H9 (cell line): Measurements from ENCODE around the gene MYH4. TPM values are rescaled to one million over a fixed set of nuclear protein-coding genes. Genes with fewer than 3 reads are reported as not detected.

Experiments used
- DNase-seq: peaks from one replicate; pipeline ENCODE4 v3.0.0-alpha.2; 2017
- H2AFZ ChIP-seq: one replicate; pipeline ENCODE4 v1.6.1; 2013; ENCODE audit warnings: mild to moderate bottlenecking, low read length, control low read depth, moderate library complexity
- H2AK5ac ChIP-seq: 2 replicates; pipeline ENCODE4 v1.6.1; 2013; ENCODE audit warnings: low read length, control low read depth, mixed read lengths; ENCODE audit not compliant: insufficient read length
- H2BK120ac ChIP-seq: one replicate; pipeline ENCODE4 v1.6.1; 2013; ENCODE audit warnings: low read depth, mild to moderate bottlenecking, low read length, control low read depth, inconsistent platforms; ENCODE audit not compliant: poor library complexity, severe bottlenecking
- H2BK12ac ChIP-seq: 2 replicates; pipeline ENCODE4 v1.6.1; 2013; ENCODE audit warnings: low read length, control low read depth, mixed read lengths, low read depth; ENCODE audit not compliant: insufficient read length
- H2BK15ac ChIP-seq: 2 replicates; pipeline ENCODE4 v1.6.1; 2013; ENCODE audit warnings: low read depth, low read length, control low read depth
- H2BK20ac ChIP-seq: one replicate; pipeline ENCODE4 v1.6.1; 2013; ENCODE audit warnings: low read depth, mild to moderate bottlenecking, low read length, control low read depth, inconsistent platforms; ENCODE audit not compliant: poor library complexity, severe bottlenecking
- H2BK5ac ChIP-seq: 2 replicates; pipeline ENCODE4 v1.6.1; 2013; ENCODE audit warnings: low read length, control low read depth, mixed read lengths; ENCODE audit not compliant: insufficient read length
- H3K14ac ChIP-seq: 2 replicates; pipeline ENCODE4 v1.6.1; 2013; ENCODE audit warnings: low read length, control low read depth; ENCODE audit not compliant: insufficient read depth
- H3K18ac ChIP-seq: 2 replicates; pipeline ENCODE4 v1.6.1; 2013; ENCODE audit warnings: low read depth, mild to moderate bottlenecking, mixed read lengths, low read length, control low read depth; ENCODE audit not compliant: insufficient read length
- H3K23ac ChIP-seq: 2 replicates; pipeline ENCODE4 v1.6.1; 2013; ENCODE audit warnings: low read length, control low read depth, mixed read lengths, low read depth; ENCODE audit not compliant: insufficient read length
- H3K23me2 ChIP-seq: 2 replicates; pipeline ENCODE4 v1.6.1; 2013; ENCODE audit warnings: low read depth, mild to moderate bottlenecking, mixed read lengths, low read length, control low read depth; ENCODE audit not compliant: insufficient read length, poor library complexity, severe bottlenecking
- H3K27ac ChIP-seq: 2 replicates; pipeline ENCODE4 v1.5.1; 2013; ENCODE audit warnings: low read length, control low read depth, mixed read lengths, low read depth; ENCODE audit not compliant: insufficient read length
- H3K27me3 ChIP-seq: 2 replicates; pipeline ENCODE4 v1.6.1; 2013; ENCODE audit warnings: low read length, control low read depth, inconsistent platforms; ENCODE audit not compliant: insufficient read depth
- H3K4ac ChIP-seq: 2 replicates; pipeline ENCODE4 v1.6.1; 2013; ENCODE audit warnings: low read depth, mild to moderate bottlenecking, control low read depth, inconsistent platforms, low read length, moderate library complexity
- H3K4me1 ChIP-seq: 2 replicates; pipeline ENCODE4 v1.6.1; 2013; ENCODE audit warnings: low read length, control low read depth, inconsistent platforms; ENCODE audit not compliant: insufficient read depth
- H3K4me2 ChIP-seq: 2 replicates; pipeline ENCODE4 v1.6.1; 2013; ENCODE audit warnings: low read length, control low read depth, mixed read lengths; ENCODE audit not compliant: insufficient read length, insufficient read depth
- H3K56ac ChIP-seq: 2 replicates; pipeline ENCODE4 v1.6.1; 2013; ENCODE audit warnings: low read depth, mild to moderate bottlenecking, mixed read lengths, low read length, control low read depth; ENCODE audit not compliant: insufficient read length
- H3K79me1 ChIP-seq: 2 replicates; pipeline ENCODE4 v1.6.1; 2013; ENCODE audit warnings: low read depth, mild to moderate bottlenecking, moderate library complexity, low read length, control low read depth, inconsistent platforms; ENCODE audit not compliant: insufficient read depth, poor library complexity, severe bottlenecking
- H3K79me2 ChIP-seq: 2 replicates; pipeline ENCODE4 v1.6.1; 2013; ENCODE audit warnings: low read length, control low read depth, inconsistent platforms; ENCODE audit not compliant: insufficient read depth
- H3K9ac ChIP-seq: 2 replicates; pipeline ENCODE4 v1.6.1; 2013; ENCODE audit warnings: low read length, control low read depth, mixed read lengths; ENCODE audit not compliant: insufficient read length; ENCODE audit errors: extremely low read depth
- H3K9me3 ChIP-seq: one replicate; pipeline ENCODE4 v1.6.1; 2013; ENCODE audit warnings: low read depth, low read length, inconsistent platforms; ENCODE audit not compliant: control insufficient read depth
- H3T11ph ChIP-seq: one replicate; pipeline ENCODE4 v1.6.1; 2013; ENCODE audit warnings: mild to moderate bottlenecking, low read length, control low read depth, inconsistent platforms
- H4K20me1 ChIP-seq: one replicate; pipeline ENCODE4 v1.6.1; 2013; ENCODE audit not compliant: control insufficient read depth, insufficient read length, insufficient read depth
- H4K5ac ChIP-seq: 2 replicates; pipeline ENCODE4 v1.6.1; 2013; ENCODE audit warnings: low read depth, mild to moderate bottlenecking, mixed read lengths, low read length, control low read depth; ENCODE audit not compliant: insufficient read length
- H4K8ac ChIP-seq: replicated peaks from 2 replicates; pipeline ENCODE4 v1.6.1; 2013; ENCODE audit warnings: low read length, control low read depth, mixed read lengths, low read depth; ENCODE audit not compliant: insufficient read length
- H4K91ac ChIP-seq: 2 replicates; pipeline ENCODE4 v1.6.1; 2013; ENCODE audit warnings: low read depth, mild to moderate bottlenecking, moderate library complexity, mixed read lengths, low read length, control low read depth; ENCODE audit not compliant: insufficient read length
- H3K27ac Mint-ChIP-seq, 3 experiments: 2 replicates in 2 of 3; 3 replicates in 1 of 3; pipeline ENCODE4 v1.8.0; 2020 to 2021; ENCODE audit warnings: mixed read lengths in 3 of 3, mild to moderate bottlenecking in 1 of 3, moderate library complexity in 1 of 3
- H3K27me3 Mint-ChIP-seq: 2 replicates; pipeline ENCODE4 v1.8.0; 2021; ENCODE audit warnings: low read depth, mild to moderate bottlenecking, moderate library complexity, mixed read lengths
- H3K36me3 Mint-ChIP-seq, 3 experiments: 2 replicates in 2 of 3; 3 replicates in 1 of 3; pipeline ENCODE4 v1.8.0; 2020 to 2021; ENCODE audit warnings: low read depth in 3 of 3, mixed read lengths in 3 of 3; ENCODE audit not compliant: insufficient read depth in 1 of 3
- H3K4me1 Mint-ChIP-seq, 2 experiments: 2 replicates each; pipeline ENCODE4 v1.8.0; 2020; ENCODE audit warnings: mixed read lengths in 2 of 2
- H3K4me3 Mint-ChIP-seq, 2 experiments: 2 replicates in 1 of 2; 3 replicates in 1 of 2; pipeline ENCODE4 v1.8.0; 2020 to 2021; ENCODE audit warnings: mild to moderate bottlenecking in 2 of 2, mixed read lengths in 2 of 2, moderate library complexity in 1 of 2
- H3K9me3 Mint-ChIP-seq, 2 experiments: 2 replicates in 1 of 2; 3 replicates in 1 of 2; pipeline ENCODE4 v1.8.0; 2020; ENCODE audit warnings: mild to moderate bottlenecking in 2 of 2, mixed read lengths in 2 of 2, moderate library complexity in 1 of 2
- WGBS: extraction: QIAGEN DNeasy Blood & Tissue Kit; methylation state at CpG from one replicate; pipeline ENCODE4 v1.1.7; 2013; ENCODE audit warnings: missing lambda C conversion rate, low lambda C conversion rate, mixed read lengths; ENCODE audit not compliant: insufficient read length; ENCODE audit errors: extremely low coverage; 5-methylcytosine and 5-hydroxymethylcytosine counted together
- total RNA-seq: library from RNA; stranded (reverse); gene quantifications from 2 replicates; pipeline ENCODE4 v1.2.1, GENCODE V29; 2021
- TF ChIP-seq, protein P1 (sequence below): fragments of 200-600 bp; sonication (generic); conservative IDR thresholded peaks from 3 replicates; pipeline ENCODE4 v1.8.0; 2021; ENCODE audit warnings: antibody characterized with exemption, mild to moderate bottlenecking

MYH4 gene
- total RNA-seq, 1 experiment from 2014 or later: not detected

DNA sequence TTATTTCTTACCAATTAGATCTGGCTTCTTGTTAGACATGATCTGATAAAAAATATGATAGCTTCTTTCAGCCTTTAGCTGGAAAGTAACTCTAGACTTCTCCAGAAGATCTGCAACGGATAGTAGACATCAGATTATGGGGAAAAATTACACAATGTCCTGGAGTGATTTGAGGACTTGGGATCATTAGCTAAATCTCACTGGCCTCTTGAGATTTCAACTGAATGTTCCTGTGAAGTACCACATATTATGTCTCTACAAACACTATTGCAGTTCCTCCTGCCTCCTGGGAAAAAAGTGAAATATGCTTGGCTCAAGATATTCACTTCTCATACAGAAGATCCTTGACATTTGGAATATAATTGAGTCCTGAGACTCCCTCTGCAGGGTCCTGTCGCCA lies 43.5 kb upstream of the MYH4 start:
- Mint-ChIP-seq H3K4me3 (no peak overlapping the region), H3K9me3 (no peaks in the 10 kb centered on the region), H3K36me3 (no peaks in the 10 kb centered on the region), H3K4me1 (peaks cover 9% of the 10 kb centered on the region in 2 experiments), H3K27ac (no peak overlapping the region), H3K27me3 (no peaks in the 10 kb centered on the region; the same call in 1 of the 2 replicates)
- Histone ChIP-seq H2BK5ac (no peak overlapping the region), H4K8ac (no peak overlapping the region), H3K79me2 (no peaks in the 10 kb centered on the region), H2AFZ (no peak overlapping the region), H3K4ac (no peak overlapping the region), H4K20me1 (no peaks in the 10 kb centered on the region), H3K23me2 (no peaks in the 10 kb centered on the region), H3K18ac (no peak overlapping the region), H4K91ac (no peak overlapping the region), H3K56ac (no peak overlapping the region), H3K9ac (no peak overlapping the region), H3K27me3 (no peaks in the 10 kb centered on the region), H3K23ac (no peak overlapping the region), H3T11ph (no peak overlapping the region), H2BK120ac (no peak overlapping the region), H3K14ac (no peak overlapping the region), H4K5ac (no peak overlapping the region), H2AK5ac (no peak overlapping the region), H2BK15ac (no peak overlapping the region), H3K4me1 (no peaks in the 10 kb centered on the region), H3K79me1 (no peaks in the 10 kb centered on the region), H3K9me3 (no peaks in the 10 kb centered on the region), H2BK20ac (no peak overlapping the region), H3K4me2 (no peak overlapping the region), H2BK12ac (no peak overlapping the region), H3K27ac (no peak overlapping the region)
- DNase-seq: no peak
- no CpG with 5 or more reads among the region's 2 CpGs for whole genome bisulfite sequencing
- TF ChIP-seq, protein P1, sequence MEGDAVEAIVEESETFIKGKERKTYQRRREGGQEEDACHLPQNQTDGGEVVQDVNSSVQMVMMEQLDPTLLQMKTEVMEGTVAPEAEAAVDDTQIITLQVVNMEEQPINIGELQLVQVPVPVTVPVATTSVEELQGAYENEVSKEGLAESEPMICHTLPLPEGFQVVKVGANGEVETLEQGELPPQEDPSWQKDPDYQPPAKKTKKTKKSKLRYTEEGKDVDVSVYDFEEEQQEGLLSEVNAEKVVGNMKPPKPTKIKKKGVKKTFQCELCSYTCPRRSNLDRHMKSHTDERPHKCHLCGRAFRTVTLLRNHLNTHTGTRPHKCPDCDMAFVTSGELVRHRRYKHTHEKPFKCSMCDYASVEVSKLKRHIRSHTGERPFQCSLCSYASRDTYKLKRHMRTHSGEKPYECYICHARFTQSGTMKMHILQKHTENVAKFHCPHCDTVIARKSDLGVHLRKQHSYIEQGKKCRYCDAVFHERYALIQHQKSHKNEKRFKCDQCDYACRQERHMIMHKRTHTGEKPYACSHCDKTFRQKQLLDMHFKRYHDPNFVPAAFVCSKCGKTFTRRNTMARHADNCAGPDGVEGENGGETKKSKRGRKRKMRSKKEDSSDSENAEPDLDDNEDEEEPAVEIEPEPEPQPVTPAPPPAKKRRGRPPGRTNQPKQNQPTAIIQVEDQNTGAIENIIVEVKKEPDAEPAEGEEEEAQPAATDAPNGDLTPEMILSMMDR: no peak
